Measurements from ENCODE around the gene BCL7A. TPM values are rescaled to one million over a fixed set of nuclear protein-coding genes. Genes with fewer than 3 reads are reported as not detected.

The BCL7A gene
- total and polyA plus RNA-seq, 2 experiments from 2014 or later: 12.7 to 14.9 TPM

GRCh38 chr12:122028165-122028904 is 6.7 kb downstream of the BCL7A start (continued):
- TF ChIP-seq REST (IDR thresholded peaks at IDR 0.05; ENCODE audit: unreplicated experiment): no peak

- TF ChIP-seq EZH2phosphoT487 (IDR thresholded peaks at IDR 0.05; ENCODE audit: unreplicated experiment): no peak
- no peak for TF ChIP-seq ETS1 (IDR thresholded peaks at IDR 0.05)
- no peak for TF ChIP-seq POLR2AphosphoS5 (IDR thresholded peaks at IDR 0.05; ENCODE audit: low read depth)
- TF ChIP-seq JUNB (IDR thresholded peaks at IDR 0.05; ENCODE audit: unreplicated experiment): no peak
- Histone ChIP-seq H3K27ac (ENCODE audit: low read depth) (no peak overlapping the region), H2AFZ (no peak overlapping the region), H3K27me3 (ENCODE audit: insufficient read depth) (no peaks in the 10 kb centered on the region), H3K4me2 (no peak overlapping the region), H3K4me3 (no peak overlapping the region), H3K4me1 (ENCODE audit: insufficient read depth) (peaks cover 4% of the 10 kb centered on the region; the same call in 1 of the 2 replicates), H3K9me2 (ENCODE audit: insufficient read depth) (no peaks in the 10 kb centered on the region), H3K79me2 (replicated peaks; ENCODE audit: insufficient read depth) (peaks cover 55% of the 10 kb centered on the region), H3F3A (replicated peaks; ENCODE audit: low read depth) (peaks cover 6% of the 10 kb centered on the region; the same call in 1 of the 2 replicates), H4K20me1 (replicated peaks; ENCODE audit: insufficient read depth) (peaks cover 15% of the 10 kb centered on the region), H3K36me3 (ENCODE audit: insufficient read depth) (no peaks in the 10 kb centered on the region)
- ATAC-seq (no peak), DNase-seq (ENCODE audit: low spot score) (no peak)
- Mint-ChIP-seq H3K27me3 (ENCODE audit: insufficient read depth, low read depth, poor library complexity) (peaks cover 11% of the 10 kb centered on the region), H3K36me3 (ENCODE audit: low read depth) (peaks cover 3% of the 10 kb centered on the region; the same call in 1 of the 3 replicates), H3K4me3 (no peak overlapping the region), H3K27ac (no peak overlapping the region), H3K4me1 (peaks cover 24% of the 10 kb centered on the region), H3K9me3 (no peaks in the 10 kb centered on the region)
Measured at GRCh38 chr12:122028905-122029560, 7.3 kb downstream of the BCL7A start.
